Measurements from ENCODE around the gene NELL1. TPM values are rescaled to one million over a fixed set of nuclear protein-coding genes. Genes with fewer than 3 reads are reported as not detected.

NELL1 gene
- total RNA-seq, 3 donors from 2014 or later (not counting 1 experiment from before 2014, with no cell fraction given) = not detected

GRCh38 chr11:21285104-21285503 is 615.7 kb downstream of the NELL1 start:
- no peak for ATAC-seq

GRCh38 chr11:21289686-21290085 is 620.3 kb downstream of the NELL1 start:
- no peak overlapping the region for H3K27ac Mint-ChIP-seq
- ATAC-seq = no peak
- Histone ChIP-seq H3K36me3 (ENCODE audit: control insufficient read depth, insufficient read depth, low read length) (no peaks in the 10 kb centered on the region), H3K9me3 (ENCODE audit: control insufficient read depth, insufficient read depth, low read length) (peaks cover 12% of the 10 kb centered on the region), H3K4me1 (ENCODE audit: control insufficient read depth, insufficient read depth, low read length) (no peaks in the 10 kb centered on the region), H3K27me3 (ENCODE audit: control insufficient read depth, insufficient read depth, low read length) (no peaks in the 10 kb centered on the region), H3K4me3 (ENCODE audit: low read length) (no peak overlapping the region), H3K27ac (ENCODE audit: low read length) (no peak overlapping the region)
- no peak for TF ChIP-seq CTCF (IDR thresholded peaks at IDR 0.05)
- no peaks in the 10 kb centered on the region for H3K27me3 Mint-ChIP-seq (ENCODE audit: low read depth in 2 of 2)
- DNase-seq = no peak
- intact Hi-C loops (cut with micrococcal nuclease) = no loop called here
- no peak overlapping the region for H3K4me3 Mint-ChIP-seq
- WGBS (ENCODE audit: insufficient coverage) = 90% methylated on average over 4 of the region's 4 CpGs
- H3K9me3 Mint-ChIP-seq = peaks cover 17 to 28% of the 10 kb centered on the region in 2 donors
- H3K36me3 Mint-ChIP-seq = no peaks in the 10 kb centered on the region
- H3K4me1 Mint-ChIP-seq = no peaks in the 10 kb centered on the region

More at GRCh38 chr11:21285104-21285503, 615.7 kb downstream of the NELL1 start:
- no peak for DNase-seq
- no peak overlapping the region for H3K27ac Mint-ChIP-seq
- no peaks in the 10 kb centered on the region for H3K27me3 Mint-ChIP-seq (ENCODE audit: low read depth in 2 of 2)
- H3K9me3 Mint-ChIP-seq = peaks cover 15 to 24% of the 10 kb centered on the region in 2 donors
- Histone ChIP-seq H3K9me3 (ENCODE audit: control insufficient read depth, insufficient read depth, low read length) (peaks cover 7% of the 10 kb centered on the region), H3K4me1 (ENCODE audit: control insufficient read depth, insufficient read depth, low read length) (no peaks in the 10 kb centered on the region), H3K36me3 (ENCODE audit: control insufficient read depth, insufficient read depth, low read length) (no peaks in the 10 kb centered on the region), H3K27ac (ENCODE audit: low read length) (no peak overlapping the region), H3K4me3 (ENCODE audit: low read length) (no peak overlapping the region), H3K27me3 (ENCODE audit: control insufficient read depth, insufficient read depth, low read length) (no peaks in the 10 kb centered on the region)
- no peak overlapping the region for H3K4me3 Mint-ChIP-seq
- no peaks in the 10 kb centered on the region for H3K4me1 Mint-ChIP-seq
- no peaks in the 10 kb centered on the region for H3K36me3 Mint-ChIP-seq
- WGBS (ENCODE audit: insufficient coverage) = 67% methylated on average over 2 of the region's 2 CpGs
- intact Hi-C loops (cut with micrococcal nuclease) = no loop called here
- no peak for TF ChIP-seq CTCF (IDR thresholded peaks at IDR 0.05)

- ATAC-seq = no peak
- Mint-ChIP-seq H3K27me3 (ENCODE audit: low read depth in 2 of 2) (no peaks in the 10 kb centered on the region), H3K4me3 (no peak overlapping the region), H3K27ac (no peak overlapping the region), H3K9me3 (peaks cover 17 to 29% of the 10 kb centered on the region in 2 donors), H3K36me3 (no peaks in the 10 kb centered on the region), H3K4me1 (no peaks in the 10 kb centered on the region)
- Histone ChIP-seq H3K27me3 (ENCODE audit: control insufficient read depth, insufficient read depth, low read length) (no peaks in the 10 kb centered on the region), H3K4me3 (ENCODE audit: low read length) (no peak overlapping the region), H3K27ac (ENCODE audit: low read length) (no peak overlapping the region), H3K4me1 (ENCODE audit: control insufficient read depth, insufficient read depth, low read length) (no peaks in the 10 kb centered on the region), H3K9me3 (ENCODE audit: control insufficient read depth, insufficient read depth, low read length) (peaks cover 3% of the 10 kb centered on the region), H3K36me3 (ENCODE audit: control insufficient read depth, insufficient read depth, low read length) (no peaks in the 10 kb centered on the region)
- TF ChIP-seq CTCF (IDR thresholded peaks at IDR 0.05) = no peak
- DNase-seq = no peak
- WGBS (ENCODE audit: insufficient coverage) = 92% methylated on average over 2 of the region's 2 CpGs
- intact Hi-C loops (cut with micrococcal nuclease) = no loop called here
Measured at GRCh38 chr11:21295508-21295907, 626.1 kb downstream of the NELL1 start.

DNA sequence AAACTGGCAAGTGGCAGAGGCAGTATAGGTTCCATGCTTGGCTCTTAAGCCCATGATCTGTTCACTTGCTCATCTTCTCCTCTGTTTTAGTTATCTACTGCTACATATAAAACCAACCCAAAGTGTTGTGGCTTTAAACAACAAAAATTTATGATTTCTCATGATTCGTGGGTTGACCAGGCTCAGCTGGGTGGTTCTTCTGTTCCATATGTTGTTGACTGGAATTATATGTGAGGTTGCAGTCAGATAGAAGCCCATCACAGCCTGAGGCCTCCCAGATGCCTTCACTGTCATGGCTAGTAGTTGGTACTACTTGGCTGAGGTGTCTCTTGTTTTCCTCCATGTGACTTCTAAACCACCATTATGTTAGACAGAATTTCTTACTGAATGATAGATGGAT is 632.6 kb downstream of the NELL1 start:
- no peaks in the 10 kb centered on the region for H3K4me1 Mint-ChIP-seq
- no peaks in the 10 kb centered on the region for H3K9me3 ChIP-seq (ENCODE audit: control insufficient read depth, insufficient read depth, low read length)
- H3K27me3 ChIP-seq (ENCODE audit: control insufficient read depth, insufficient read depth, low read length) = no peaks in the 10 kb centered on the region
- no peak overlapping the region for H3K4me3 ChIP-seq (ENCODE audit: low read length)
- WGBS (ENCODE audit: insufficient coverage) = 91% methylated on average over 1 of the region's 1 CpG
- no peak overlapping the region for H3K27ac ChIP-seq (ENCODE audit: low read length)
- H3K27me3 Mint-ChIP-seq (ENCODE audit: low read depth in 2 of 2) = no peaks in the 10 kb centered on the region
- H3K36me3 Mint-ChIP-seq = no peaks in the 10 kb centered on the region
- no peak overlapping the region for H3K4me3 Mint-ChIP-seq
- H3K36me3 ChIP-seq (ENCODE audit: control insufficient read depth, insufficient read depth, low read length) = no peaks in the 10 kb centered on the region
- ATAC-seq = no peak
- peaks cover 8 to 20% of the 10 kb centered on the region in 2 donors for H3K9me3 Mint-ChIP-seq
- DNase-seq = no peak
- TF ChIP-seq CTCF (IDR thresholded peaks at IDR 0.05) = no peak
- no peaks in the 10 kb centered on the region for H3K4me1 ChIP-seq (ENCODE audit: control insufficient read depth, insufficient read depth, low read length)
- intact Hi-C loops (cut with micrococcal nuclease) = no loop called here
- no peak overlapping the region for H3K27ac Mint-ChIP-seq

Data from natural killer cell (primary cell).